Gastroesophageal sphincter (tissue), 3 donors: ENCODE measurements around the gene TTLL5.

Experiments used
- CTCF ChIP-seq, 4 experiments: fragments of 200-600 bp in 2 of 4; fragments of 450-650 bp in 2 of 4; sonication (generic) in 1 of 4; IDR thresholded peaks; one replicate each; pipeline ENCODE4 v1.5.1; 2017 to 2019; ENCODE audit warnings: antibody characterized with exemption in 4 of 4, mild to moderate bottlenecking in 2 of 4, moderate library complexity in 2 of 4
- POLR2A ChIP-seq, 2 donors: fragments of 450-650 bp; IDR thresholded peaks; one replicate each; pipeline ENCODE4 v1.6.1; 2017; ENCODE audit warnings: antibody characterized with exemption in 2 of 2, mild to moderate bottlenecking in 2 of 2, moderate library complexity in 1 of 2

DNA sequence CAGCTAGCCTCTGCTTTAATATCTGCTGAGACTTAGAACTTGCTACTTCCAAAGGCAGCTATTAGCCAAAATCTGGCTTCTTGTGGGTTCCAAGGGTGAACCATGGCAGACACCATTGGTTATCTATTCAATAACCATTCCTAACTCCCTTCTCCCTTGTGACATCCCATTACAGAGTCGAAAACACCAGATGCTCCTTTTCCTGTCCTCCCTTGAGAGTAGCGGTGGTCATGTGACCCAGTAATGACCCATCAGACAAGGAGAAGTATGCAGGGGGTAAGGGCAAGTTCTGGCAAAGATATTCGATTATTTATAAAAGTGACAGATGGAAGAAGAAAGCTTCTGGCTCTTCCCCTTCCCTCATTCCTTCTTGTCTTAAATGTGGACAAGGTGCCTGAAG lies 300.6 kb downstream of the TTLL5 start:
- TF ChIP-seq POLR2A (IDR thresholded peaks at IDR 0.05), result no peak
- TF ChIP-seq CTCF (IDR thresholded peaks at IDR 0.05), result no peak
